ENCODE results near the gene GP5. TPM values are rescaled to one million over a fixed set of nuclear protein-coding genes. Genes with fewer than 3 reads are reported as not detected.

The GP5 gene
- total and polyA plus RNA-seq, 2 of the 13 experiments (the other 11 are each of a cell fraction or from before 2014, with no cell fraction given) = not detected

DNA sequence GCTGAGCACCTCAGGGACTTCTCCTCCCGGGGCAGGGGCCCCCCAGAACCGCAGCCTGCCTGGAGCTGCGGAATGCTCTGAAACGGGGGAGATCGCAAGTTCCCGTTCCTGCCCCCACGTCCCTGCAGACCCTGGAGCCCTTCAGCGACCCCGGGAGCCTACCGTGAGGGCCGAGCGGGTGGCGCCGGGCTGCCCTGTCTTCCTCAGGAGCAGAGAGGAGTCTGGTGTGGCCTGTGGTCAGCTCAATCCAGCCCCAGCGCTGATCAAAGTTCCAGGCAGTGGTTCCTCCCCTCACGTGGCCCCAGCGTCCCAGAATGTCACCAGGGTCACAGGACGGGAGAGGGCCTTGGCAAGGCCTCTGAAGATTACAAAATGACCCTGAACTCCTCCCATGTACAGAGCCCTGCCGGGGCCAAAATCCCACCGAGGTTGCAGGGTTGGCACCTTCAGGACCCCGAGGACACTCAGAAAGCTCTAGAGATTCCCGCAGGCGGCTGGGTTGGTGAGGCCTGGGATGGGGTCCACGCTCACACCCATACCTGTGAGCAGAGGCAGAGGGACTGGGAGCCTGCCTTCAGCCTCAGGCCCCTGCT lies 47.9 kb downstream of the GP5 start, which contains the start of gene CPN2 (continued):
- peak; percentile 83 to 88 for TF ChIP-seq POLR2A (IDR thresholded peaks at IDR 0.05; ENCODE audit: insufficient read depth in 1 of 2, low read depth in 2 of 2, low read length in 2 of 2)
- no peak for TF ChIP-seq LCORL (IDR thresholded peaks at IDR 0.05)
- TF ChIP-seq LCORL (CRISPR knock-in tag; IDR thresholded peaks at IDR 0.05) = peak; percentile 96
- TF ChIP-seq, protein P1, sequence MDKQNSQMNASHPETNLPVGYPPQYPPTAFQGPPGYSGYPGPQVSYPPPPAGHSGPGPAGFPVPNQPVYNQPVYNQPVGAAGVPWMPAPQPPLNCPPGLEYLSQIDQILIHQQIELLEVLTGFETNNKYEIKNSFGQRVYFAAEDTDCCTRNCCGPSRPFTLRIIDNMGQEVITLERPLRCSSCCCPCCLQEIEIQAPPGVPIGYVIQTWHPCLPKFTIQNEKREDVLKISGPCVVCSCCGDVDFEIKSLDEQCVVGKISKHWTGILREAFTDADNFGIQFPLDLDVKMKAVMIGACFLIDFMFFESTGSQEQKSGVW (CRISPR knock-in tag; IDR thresholded peaks at IDR 0.05; ENCODE audit: borderline replicate concordance) = no peak
- TF ChIP-seq ZNF256 (CRISPR knock-in tag; conservative IDR thresholded peaks at IDR 0.05) = no peak
- TF ChIP-seq, protein P2, sequence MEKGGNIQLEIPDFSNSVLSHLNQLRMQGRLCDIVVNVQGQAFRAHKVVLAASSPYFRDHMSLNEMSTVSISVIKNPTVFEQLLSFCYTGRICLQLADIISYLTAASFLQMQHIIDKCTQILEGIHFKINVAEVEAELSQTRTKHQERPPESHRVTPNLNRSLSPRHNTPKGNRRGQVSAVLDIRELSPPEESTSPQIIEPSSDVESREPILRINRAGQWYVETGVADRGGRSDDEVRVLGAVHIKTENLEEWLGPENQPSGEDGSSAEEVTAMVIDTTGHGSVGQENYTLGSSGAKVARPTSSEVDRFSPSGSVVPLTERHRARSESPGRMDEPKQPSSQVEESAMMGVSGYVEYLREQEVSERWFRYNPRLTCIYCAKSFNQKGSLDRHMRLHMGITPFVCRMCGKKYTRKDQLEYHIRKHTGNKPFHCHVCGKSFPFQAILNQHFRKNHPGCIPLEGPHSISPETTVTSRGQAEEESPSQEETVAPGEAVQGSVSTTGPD (CRISPR knock-in tag; IDR thresholded peaks at IDR 0.05) = 0 out of 2 replicates have a peak, but pooled peaks have one; percentile 54
- TF ChIP-seq, protein P3, sequence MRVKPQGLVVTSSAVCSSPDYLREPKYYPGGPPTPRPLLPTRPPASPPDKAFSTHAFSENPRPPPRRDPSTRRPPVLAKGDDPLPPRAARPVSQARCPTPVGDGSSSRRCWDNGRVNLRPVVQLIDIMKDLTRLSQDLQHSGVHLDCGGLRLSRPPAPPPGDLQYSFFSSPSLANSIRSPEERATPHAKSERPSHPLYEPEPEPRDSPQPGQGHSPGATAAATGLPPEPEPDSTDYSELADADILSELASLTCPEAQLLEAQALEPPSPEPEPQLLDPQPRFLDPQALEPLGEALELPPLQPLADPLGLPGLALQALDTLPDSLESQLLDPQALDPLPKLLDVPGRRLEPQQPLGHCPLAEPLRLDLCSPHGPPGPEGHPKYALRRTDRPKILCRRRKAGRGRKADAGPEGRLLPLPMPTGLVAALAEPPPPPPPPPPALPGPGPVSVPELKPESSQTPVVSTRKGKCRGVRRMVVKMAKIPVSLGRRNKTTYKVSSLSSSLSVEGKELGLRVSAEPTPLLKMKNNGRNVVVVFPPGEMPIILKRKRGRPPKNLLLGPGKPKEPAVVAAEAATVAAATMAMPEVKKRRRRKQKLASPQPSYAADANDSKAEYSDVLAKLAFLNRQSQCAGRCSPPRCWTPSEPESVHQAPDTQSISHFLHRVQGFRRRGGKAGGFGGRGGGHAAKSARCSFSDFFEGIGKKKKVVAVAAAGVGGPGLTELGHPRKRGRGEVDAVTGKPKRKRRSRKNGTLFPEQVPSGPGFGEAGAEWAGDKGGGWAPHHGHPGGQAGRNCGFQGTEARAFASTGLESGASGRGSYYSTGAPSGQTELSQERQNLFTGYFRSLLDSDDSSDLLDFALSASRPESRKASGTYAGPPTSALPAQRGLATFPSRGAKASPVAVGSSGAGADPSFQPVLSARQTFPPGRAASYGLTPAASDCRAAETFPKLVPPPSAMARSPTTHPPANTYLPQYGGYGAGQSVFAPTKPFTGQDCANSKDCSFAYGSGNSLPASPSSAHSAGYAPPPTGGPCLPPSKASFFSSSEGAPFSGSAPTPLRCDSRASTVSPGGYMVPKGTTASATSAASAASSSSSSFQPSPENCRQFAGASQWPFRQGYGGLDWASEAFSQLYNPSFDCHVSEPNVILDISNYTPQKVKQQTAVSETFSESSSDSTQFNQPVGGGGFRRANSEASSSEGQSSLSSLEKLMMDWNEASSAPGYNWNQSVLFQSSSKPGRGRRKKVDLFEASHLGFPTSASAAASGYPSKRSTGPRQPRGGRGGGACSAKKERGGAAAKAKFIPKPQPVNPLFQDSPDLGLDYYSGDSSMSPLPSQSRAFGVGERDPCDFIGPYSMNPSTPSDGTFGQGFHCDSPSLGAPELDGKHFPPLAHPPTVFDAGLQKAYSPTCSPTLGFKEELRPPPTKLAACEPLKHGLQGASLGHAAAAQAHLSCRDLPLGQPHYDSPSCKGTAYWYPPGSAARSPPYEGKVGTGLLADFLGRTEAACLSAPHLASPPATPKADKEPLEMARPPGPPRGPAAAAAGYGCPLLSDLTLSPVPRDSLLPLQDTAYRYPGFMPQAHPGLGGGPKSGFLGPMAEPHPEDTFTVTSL (CRISPR knock-in tag; IDR thresholded peaks at IDR 0.05; ENCODE audit: borderline replicate concordance) = no peak
- TF ChIP-seq ATF7-NPFF (CRISPR knock-in tag; IDR thresholded peaks at IDR 0.05; ENCODE audit: low read depth) = no peak; the same call in none of the 2 replicates
- no peak for TF ChIP-seq ZNF326 (CRISPR knock-in tag; IDR thresholded peaks at IDR 0.05; ENCODE audit: borderline replicate concordance)
- TF ChIP-seq NBN (conservative IDR thresholded peaks at IDR 0.05) = no peak
- no peak for TF ChIP-seq CBX2 (IDR thresholded peaks at IDR 0.05; ENCODE audit: low read depth, low read length)
- no peak for TF ChIP-seq CBX2 (CRISPR knock-in tag; IDR thresholded peaks at IDR 0.05; ENCODE audit: low read depth)
- TF ChIP-seq, protein P4, sequence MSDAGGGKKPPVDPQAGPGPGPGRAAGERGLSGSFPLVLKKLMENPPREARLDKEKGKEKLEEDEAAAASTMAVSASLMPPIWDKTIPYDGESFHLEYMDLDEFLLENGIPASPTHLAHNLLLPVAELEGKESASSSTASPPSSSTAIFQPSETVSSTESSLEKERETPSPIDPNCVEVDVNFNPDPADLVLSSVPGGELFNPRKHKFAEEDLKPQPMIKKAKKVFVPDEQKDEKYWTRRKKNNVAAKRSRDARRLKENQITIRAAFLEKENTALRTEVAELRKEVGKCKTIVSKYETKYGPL (CRISPR knock-in tag; IDR thresholded peaks at IDR 0.05) = no peak
- TF ChIP-seq KAT8 (CRISPR knock-in tag; IDR thresholded peaks at IDR 0.05) = peak; percentile 81
- no peak for TF ChIP-seq ZNF10 (CRISPR knock-in tag; IDR thresholded peaks at IDR 0.05; ENCODE audit: borderline replicate concordance, low read depth)
- TF ChIP-seq ZNF260 (CRISPR knock-in tag; IDR thresholded peaks at IDR 0.05; ENCODE audit: borderline replicate concordance, low read depth) = no peak
- TF ChIP-seq ZNF224 (CRISPR knock-in tag; IDR thresholded peaks at IDR 0.05) = 0 out of 2 replicates have a peak, but pooled peaks have one; percentile 36
- TF ChIP-seq, protein P5, sequence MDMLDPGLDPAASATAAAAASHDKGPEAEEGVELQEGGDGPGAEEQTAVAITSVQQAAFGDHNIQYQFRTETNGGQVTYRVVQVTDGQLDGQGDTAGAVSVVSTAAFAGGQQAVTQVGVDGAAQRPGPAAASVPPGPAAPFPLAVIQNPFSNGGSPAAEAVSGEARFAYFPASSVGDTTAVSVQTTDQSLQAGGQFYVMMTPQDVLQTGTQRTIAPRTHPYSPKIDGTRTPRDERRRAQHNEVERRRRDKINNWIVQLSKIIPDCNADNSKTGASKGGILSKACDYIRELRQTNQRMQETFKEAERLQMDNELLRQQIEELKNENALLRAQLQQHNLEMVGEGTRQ (IDR thresholded peaks at IDR 0.05; ENCODE audit: low read depth, low read length) = peak; percentile 82
- TF ChIP-seq, protein P5 (CRISPR knock-in tag; IDR thresholded peaks at IDR 0.05; ENCODE audit: borderline replicate concordance) = peak; percentile 90; the same call in 1 of the 2 replicates
